COLO829 (cell line): ENCODE data around the gene CCNF.

Experiments
- DNase-seq: peaks from one replicate; pipeline ENCODE4 v3.0.0; 2012; ENCODE audit warnings: low spot score

CCNF gene

GRCh38 chr16:2501946-2502895 is 73.0 kb downstream of the CCNF start:
- no peak for DNase-seq

GRCh38 chr16:2505695-2506094 is 76.4 kb downstream of the CCNF start:
- DNase-seq, result no peak

- DNase-seq, result no peak
These were observed 77.9 kb downstream of the CCNF start for GRCh38 chr16:2507052-2507659.

DNA sequence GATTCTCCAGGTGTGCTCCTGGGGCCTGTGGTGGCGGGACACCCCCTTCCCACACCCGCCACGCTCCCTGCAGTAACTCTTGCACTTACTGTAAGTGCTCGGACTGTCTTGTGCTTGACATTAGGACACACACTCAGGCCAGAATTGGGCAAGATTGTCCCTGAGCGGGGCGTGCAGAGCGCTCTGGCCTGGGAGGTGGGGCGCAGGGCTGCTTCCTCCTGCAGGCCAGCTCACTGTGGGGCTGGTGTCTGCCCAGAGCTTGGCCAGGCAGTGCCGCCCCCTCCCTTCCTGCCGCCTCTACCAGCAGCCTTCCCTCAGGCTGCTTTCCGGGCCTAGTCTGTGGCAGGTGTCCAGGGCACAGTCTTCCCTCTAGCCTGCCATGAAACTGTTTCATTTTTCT is 78.4 kb downstream of the CCNF start:
- DNase-seq, result no peak
